ENCODE data around the gene CFAP221. TPM values are rescaled to one million over a fixed set of nuclear protein-coding genes. Genes with fewer than 3 reads are reported as not detected.

Gene CFAP221
- total and polyA plus RNA-seq, 10 of the 15 experiments (the other 5 are each of a cell fraction or from before 2014, with no cell fraction given): not detected

DNA sequence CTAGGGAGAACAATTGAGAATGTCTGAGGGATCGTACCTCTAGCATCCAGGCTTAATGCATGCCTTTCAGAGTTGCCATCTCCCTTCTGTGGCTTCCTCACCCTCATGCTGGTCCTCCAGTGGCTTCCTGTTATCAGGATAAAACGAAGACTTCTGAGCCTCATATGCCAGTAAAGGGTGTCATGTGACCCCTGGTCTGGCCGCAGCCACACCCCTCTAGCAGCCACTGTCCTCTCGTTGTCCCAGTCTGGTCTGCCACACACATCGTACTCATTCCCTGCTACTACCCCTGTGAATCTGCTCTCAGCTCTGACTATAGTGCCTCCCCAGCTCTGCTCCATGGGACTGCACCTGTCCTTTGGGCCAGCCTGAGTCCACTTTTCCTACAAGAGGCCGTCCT lies 72.2 kb downstream of the CFAP221 start:
- CTCF ChIA-PET: no interaction called here
- TF ChIP-seq, protein P1, sequence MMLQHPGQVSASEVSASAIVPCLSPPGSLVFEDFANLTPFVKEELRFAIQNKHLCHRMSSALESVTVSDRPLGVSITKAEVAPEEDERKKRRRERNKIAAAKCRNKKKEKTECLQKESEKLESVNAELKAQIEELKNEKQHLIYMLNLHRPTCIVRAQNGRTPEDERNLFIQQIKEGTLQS (IDR thresholded peaks at IDR 0.05; ENCODE audit: borderline replicate concordance, extremely low read depth, low read depth, low read length): no peak
- TF ChIP-seq ETV6 (conservative IDR thresholded peaks at IDR 0.05 in 1 of 2, IDR thresholded peaks at IDR 0.05 in 1 of 2; ENCODE audit: borderline replicate concordance in 1 of 2, low read depth in 1 of 2) (no peak), MTA2 (IDR thresholded peaks at IDR 0.05; ENCODE audit: low read depth) (no peak), NFYB (IDR thresholded peaks at IDR 0.05; ENCODE audit: insufficient read depth, low read depth, low read length) (no peak), ZNF384 (IDR thresholded peaks at IDR 0.05; ENCODE audit: borderline replicate concordance, low read depth, low read length) (no peak), FOXM1 (IDR thresholded peaks at IDR 0.05; ENCODE audit: low read depth, low read length) (no peak)
- RAD21 ChIA-PET (ENCODE audit: unreplicated experiment): no interaction called here
- Histone ChIP-seq H3K36me3 (ENCODE audit: control insufficient read depth in 2 of 2, insufficient read depth in 2 of 2, low read length in 1 of 2) (no peaks in the 10 kb centered on the region), H3K27ac (ENCODE audit: control insufficient read depth, insufficient read depth) (no peak overlapping the region), H4K20me1 (ENCODE audit: control insufficient read depth, insufficient read depth) (no peaks in the 10 kb centered on the region), H3K9me3 (replicated peaks; ENCODE audit: control insufficient read depth, insufficient read depth, low read length) (no peaks in the 10 kb centered on the region; the same call in 1 of the 3 replicates), H3K4me3 (no peak overlapping the region), H3K9ac (ENCODE audit: control insufficient read depth, insufficient read depth, low read length) (no peak overlapping the region), H3K4me2 (ENCODE audit: control insufficient read depth, insufficient read depth) (no peak overlapping the region), H3K79me2 (ENCODE audit: control insufficient read depth, insufficient read depth, low read length) (no peaks in the 10 kb centered on the region), H2AFZ (ENCODE audit: control insufficient read depth, low read depth, low read length) (no peak overlapping the region), H3K4me1 (ENCODE audit: control insufficient read depth, insufficient read depth, low read length) (no peaks in the 10 kb centered on the region), H3K27me3 (replicated peaks in 1 of 2; ENCODE audit: control insufficient read depth in 2 of 2, insufficient read depth in 2 of 2, low read length in 1 of 2) (no peaks in the 10 kb centered on the region)
- no peak for DNase-seq (ENCODE audit: low read depth, low spot score)
- SMC1A ChIA-PET (ENCODE audit: uncharacterized antibody, unreplicated experiment): no interaction called here
- 10% methylated on average over 6 of the region's 6 CpGs for WGBS (ENCODE audit: insufficient coverage, insufficient replicate concordance, low lambda C conversion rate, missing lambda C conversion rate)
- no peak for FAIRE-seq
- intact Hi-C loops (cut with micrococcal nuclease; ENCODE audit: unreplicated experiment): no loop called here
- POLR2A ChIA-PET: no interaction called here
- no TSS peak for BruUV-seq (replicated peaks)
- no peak for ATAC-seq
- in situ Hi-C loops (cut with MboI): no loop called here

DNA sequence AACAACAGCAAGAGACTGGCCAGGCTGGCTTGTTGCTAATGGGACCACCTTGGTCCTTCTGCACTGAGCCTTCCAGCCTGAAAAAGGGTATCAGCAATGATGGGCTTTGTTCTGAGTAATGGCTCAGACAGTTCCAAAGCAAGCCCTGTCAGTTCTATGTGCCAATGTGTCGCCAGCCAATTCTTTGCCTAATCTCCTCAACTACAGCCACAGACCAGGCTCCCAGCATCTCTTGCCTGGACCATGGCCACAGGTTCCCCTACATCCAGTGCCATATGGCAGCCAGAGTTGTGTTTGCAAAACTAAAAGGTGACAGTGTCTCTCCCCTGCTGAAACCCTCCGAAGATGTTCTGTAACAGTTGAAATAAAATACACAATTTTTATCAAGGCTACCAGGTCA lies 73.2 kb downstream of the CFAP221 start:
- no TSS peak for BruUV-seq (replicated peaks)
- ATAC-seq: no peak
- WGBS (ENCODE audit: insufficient coverage, insufficient replicate concordance, low lambda C conversion rate, missing lambda C conversion rate): 0% methylated on average over 2 of the region's 2 CpGs
- TF ChIP-seq SIN3A (IDR thresholded peaks at IDR 0.05; ENCODE audit: low read depth, low read length) (no peak), ZNF687 (IDR thresholded peaks at IDR 0.05) (no peak), EZH2 (IDR thresholded peaks at IDR 0.05; ENCODE audit: borderline replicate concordance, control insufficient read depth, low read depth, low read length) (no peak), YY1 (IDR thresholded peaks at IDR 0.05; ENCODE audit: low read depth, low read length) (no peak), GABPA (IDR thresholded peaks at IDR 0.05; ENCODE audit: low read depth) (no peak), RELA (IDR thresholded peaks at IDR 0.05; ENCODE audit: borderline replicate concordance, partially characterized antibody) (no peak)

More for the DNA sequence above, 73.2 kb downstream of the CFAP221 start:
- POLR2A ChIA-PET: no interaction called here
- Histone ChIP-seq H3K4me2 (ENCODE audit: control insufficient read depth, insufficient read depth) (no peak overlapping the region), H3K9ac (ENCODE audit: control insufficient read depth, insufficient read depth, low read length) (no peak overlapping the region), H3K79me2 (ENCODE audit: control insufficient read depth, insufficient read depth, low read length) (no peaks in the 10 kb centered on the region), H3K4me1 (ENCODE audit: control insufficient read depth, insufficient read depth, low read length) (no peaks in the 10 kb centered on the region), H3K27ac (ENCODE audit: control insufficient read depth, insufficient read depth) (no peak overlapping the region), H3K9me3 (replicated peaks; ENCODE audit: control insufficient read depth, insufficient read depth, low read length) (no peaks in the 10 kb centered on the region; the same call in 1 of the 3 replicates), H2AFZ (ENCODE audit: control insufficient read depth, low read depth, low read length) (no peak overlapping the region), H4K20me1 (ENCODE audit: control insufficient read depth, insufficient read depth) (no peaks in the 10 kb centered on the region), H3K4me3 (no peak overlapping the region), H3K27me3 (replicated peaks in 1 of 2; ENCODE audit: control insufficient read depth in 2 of 2, insufficient read depth in 2 of 2, low read length in 1 of 2) (no peaks in the 10 kb centered on the region), H3K36me3 (ENCODE audit: control insufficient read depth in 2 of 2, insufficient read depth in 2 of 2, low read length in 1 of 2) (no peaks in the 10 kb centered on the region)
- intact Hi-C loops (cut with micrococcal nuclease; ENCODE audit: unreplicated experiment) (no loop called here), in situ Hi-C loops (cut with MboI) (no loop called here)
- SMC1A ChIA-PET (ENCODE audit: uncharacterized antibody, unreplicated experiment): no interaction called here
- CTCF ChIA-PET: no interaction called here
- RAD21 ChIA-PET (ENCODE audit: unreplicated experiment): no interaction called here
- DNase-seq (ENCODE audit: low read depth, low spot score) (no peak), FAIRE-seq (no peak)
